NCI-H2227 treated with DMSO at 0.1 percent for 48 hours (cell line): ENCODE results near the gene GSG1L.
"Not testable (repeated sequence)": the region's sequence is repeated elsewhere in the genome, so short reads cannot be mapped to it uniquely, and the experiment has no call there.

Experiments
- DNase-seq: peaks from one replicate; lab custom pipeline; 2025; lab: John Stamatoyannopoulos, UW

Gene GSG1L

DNA sequence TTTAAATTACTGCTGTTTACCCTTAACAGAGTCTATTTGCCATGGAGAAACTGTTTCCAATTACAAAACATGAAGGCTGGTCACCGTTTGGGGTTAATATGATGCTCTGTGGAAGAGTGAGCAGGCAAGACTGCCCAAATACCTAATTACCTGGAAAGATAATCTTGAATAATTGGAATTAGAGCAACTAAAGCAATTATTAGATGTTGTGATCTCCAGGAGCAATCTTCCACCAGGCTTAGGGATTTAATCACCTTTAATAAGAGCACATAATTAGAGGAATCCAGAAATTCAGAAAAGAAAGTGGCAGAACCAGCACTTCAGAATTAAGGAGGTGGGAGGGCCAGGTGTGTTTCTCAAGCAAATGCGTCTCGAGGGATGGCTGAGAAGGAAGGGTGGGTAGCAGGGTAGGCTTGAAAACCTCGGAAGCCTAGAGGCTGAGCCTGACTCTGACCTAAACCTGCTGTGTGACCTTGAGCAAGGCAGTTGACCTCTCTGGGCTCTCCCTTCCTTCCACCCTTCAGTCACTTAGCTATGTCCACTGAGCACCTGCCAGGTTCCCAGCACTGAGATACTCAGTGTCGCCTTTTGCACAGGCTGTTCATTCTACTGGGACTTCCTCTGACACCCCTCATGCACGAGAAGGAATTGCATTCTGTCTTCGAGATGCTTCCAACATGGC, 113.2 kb downstream of the GSG1L start:
- DNase-seq, result no peak

DNA sequence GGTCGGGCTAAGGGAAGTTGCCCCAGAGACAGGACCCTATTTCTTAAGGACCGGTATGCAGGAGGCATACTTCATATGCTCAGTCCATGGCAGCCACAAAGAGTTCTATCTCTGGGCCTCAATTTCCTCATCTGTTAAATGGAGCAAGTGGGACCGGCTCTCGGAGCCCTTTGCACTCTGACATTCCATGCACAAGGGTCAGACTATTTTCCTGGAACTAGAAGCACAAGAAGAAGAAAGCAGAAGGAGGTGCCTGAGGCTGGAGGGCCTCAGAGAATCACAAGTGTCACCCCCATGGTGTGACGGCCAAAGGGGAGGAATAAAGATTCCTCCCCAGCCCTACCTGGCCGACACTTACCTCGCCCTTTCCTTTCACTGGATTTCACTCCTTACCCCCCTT, 115.8 kb downstream of the GSG1L start:
- DNase-seq, result no peak

DNA sequence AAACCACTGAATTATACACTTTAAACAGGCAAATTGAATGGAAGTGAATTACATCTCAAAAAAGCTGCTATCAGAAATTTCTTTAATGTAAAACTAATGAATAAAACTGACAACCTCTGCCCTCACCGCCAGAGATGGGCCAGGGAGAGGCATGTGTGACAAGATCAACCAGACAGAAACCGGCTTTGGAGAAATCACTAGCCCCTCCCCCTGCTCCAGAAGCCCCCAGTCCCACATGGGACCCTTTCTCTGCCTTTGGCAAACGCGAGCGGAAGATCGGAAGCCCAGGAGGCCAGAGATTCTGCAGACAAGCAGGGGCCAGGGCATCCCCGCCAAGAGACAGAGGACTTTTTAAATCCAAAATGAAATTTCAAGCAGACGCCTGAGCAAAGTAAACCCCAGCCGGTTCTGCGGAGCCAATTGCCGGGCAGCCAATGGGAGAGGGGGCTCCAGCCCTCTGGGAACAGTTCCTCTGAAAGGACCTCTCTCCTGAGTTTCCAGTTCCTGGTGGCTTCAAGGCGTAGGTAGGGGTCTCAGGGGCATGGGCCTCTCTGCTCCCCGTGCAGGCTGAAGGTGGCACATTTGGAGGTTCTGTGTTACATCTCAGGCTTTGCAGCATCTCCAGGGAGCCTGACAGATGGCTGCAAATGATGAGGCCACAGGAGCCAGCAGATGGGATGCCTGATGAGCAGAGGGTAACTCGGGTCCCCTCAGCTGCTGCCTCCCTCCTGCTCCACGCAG, 118.1 kb downstream of the GSG1L start:
- DNase-seq, result no peak

DNA sequence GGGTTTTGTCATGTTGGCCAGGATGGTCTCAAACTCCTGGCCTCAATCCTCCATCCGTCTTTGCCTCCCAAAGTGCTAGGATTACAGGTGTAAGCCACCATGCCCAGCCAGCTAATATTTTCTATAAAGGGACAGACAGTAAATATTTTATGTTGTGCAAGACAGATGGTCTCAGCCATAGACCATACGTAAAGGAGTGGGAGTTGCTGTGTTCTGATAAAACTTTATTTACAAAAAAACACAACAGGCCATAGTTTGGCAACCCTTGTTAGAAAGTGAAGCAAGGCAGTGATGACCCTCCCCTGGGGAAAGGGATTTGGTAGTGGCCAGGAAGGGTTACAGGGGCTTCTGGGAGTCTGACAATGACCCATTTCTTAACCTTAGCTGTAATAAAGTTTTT, 119.7 kb downstream of the GSG1L start:
- no peak for DNase-seq

DNA sequence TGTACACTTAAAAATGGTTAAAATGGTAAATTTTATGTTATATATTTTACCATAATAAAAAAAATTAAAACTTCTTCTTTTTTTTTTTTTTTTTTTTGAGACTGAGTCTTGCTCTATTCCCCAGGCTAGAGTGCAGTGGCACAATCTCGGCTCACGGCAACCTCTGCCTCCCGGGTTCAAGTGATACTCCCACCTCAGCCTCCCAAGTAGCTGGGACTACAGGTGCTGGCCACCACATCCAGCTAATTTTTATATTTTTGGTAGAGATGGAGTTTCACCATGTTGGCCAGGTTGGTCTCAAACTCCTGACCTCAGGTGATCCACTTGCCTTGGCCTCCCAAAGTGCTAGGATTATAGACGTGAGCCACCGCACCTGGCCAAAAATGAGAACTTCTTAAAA, 121.4 kb downstream of the GSG1L start:
- not testable (repeated sequence) for DNase-seq

DNA sequence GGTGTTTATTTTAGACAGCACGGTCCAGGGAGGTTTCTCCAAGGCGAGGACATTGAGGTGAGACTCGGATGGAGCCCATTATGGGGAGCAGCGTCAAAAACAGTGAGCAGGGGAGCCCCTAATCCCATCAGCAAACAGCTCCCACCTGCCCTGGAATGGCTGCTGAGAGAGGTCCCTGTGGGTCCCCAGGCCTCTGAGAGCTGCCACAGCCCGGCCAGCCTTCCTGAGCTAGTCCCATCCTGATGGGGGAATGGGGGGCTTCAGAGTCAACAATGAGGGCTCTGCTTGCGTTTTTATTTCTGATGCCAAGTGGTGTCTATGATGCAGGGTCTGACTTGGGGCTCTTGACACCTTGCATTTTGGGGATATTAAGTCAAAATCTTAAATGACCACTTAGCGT, 128.4 kb downstream of the GSG1L start:
- DNase-seq, result no peak

DNA sequence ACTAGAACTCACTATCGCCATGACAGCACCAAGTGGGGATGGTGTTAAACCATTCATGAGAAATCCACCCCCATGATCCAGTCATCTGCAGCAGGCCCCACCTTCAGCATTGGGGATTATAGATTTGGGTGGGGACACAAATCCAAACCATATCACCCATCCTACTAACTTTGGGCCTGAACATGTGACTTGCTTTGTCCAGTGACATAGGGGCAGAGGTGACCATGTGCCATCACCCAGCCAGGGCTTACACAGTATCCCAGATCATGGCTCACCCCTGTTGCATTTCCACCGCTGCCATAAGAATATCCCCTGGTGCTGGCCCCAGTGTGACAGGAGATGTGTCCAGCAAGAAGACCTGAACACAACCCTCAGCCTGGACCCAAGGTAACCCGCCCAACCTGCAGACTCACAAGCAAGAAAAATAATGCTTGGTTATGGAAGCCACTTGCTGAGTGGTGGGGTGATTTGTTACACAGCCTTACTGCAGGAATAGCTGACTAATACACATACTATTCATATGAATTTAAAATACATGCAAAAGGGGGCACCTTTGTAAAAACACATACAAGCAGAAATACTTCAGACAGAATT, 130.9 kb downstream of the GSG1L start:
- DNase-seq, result no peak

DNA sequence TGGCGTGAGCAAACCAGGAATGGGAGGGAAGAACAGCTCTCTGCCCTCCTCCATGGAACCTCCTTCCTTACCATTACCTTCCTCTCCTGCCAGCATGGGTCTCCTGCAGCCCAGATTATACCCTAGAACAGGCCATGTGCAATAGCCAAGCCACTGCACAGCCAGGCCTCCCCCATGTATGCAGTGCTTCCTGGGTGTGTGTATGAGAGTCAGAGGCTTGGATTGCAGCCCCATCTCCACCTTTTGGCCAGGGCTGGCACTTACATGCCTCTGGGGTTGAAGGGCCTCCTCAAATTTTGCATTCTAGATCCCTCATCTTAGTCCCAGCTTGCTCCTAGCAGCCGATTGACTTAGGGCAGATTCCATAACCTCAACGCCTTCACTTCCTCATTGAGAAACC, 133.7 kb downstream of the GSG1L start:
- no peak for DNase-seq

DNA sequence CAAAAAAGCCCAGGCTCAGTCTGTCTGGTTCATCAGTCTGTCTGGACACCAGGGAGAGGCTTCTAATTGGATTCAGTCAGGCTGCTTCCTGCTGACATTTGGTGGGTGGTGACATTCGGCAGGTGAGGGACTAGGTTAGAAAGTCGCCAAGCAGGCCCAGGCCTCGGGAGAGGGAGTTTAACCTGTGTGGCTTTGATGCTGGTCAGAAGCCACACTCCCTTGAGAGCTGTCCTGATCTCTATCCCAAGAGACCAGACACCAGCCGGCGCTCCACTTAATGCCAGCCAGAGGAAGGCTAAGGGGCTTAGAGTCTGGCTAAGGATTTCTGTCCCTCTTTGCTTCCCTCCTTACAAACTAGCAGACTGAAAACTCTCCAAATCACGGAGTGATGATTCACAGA, 135.0 kb downstream of the GSG1L start:
- DNase-seq, result no peak

DNA sequence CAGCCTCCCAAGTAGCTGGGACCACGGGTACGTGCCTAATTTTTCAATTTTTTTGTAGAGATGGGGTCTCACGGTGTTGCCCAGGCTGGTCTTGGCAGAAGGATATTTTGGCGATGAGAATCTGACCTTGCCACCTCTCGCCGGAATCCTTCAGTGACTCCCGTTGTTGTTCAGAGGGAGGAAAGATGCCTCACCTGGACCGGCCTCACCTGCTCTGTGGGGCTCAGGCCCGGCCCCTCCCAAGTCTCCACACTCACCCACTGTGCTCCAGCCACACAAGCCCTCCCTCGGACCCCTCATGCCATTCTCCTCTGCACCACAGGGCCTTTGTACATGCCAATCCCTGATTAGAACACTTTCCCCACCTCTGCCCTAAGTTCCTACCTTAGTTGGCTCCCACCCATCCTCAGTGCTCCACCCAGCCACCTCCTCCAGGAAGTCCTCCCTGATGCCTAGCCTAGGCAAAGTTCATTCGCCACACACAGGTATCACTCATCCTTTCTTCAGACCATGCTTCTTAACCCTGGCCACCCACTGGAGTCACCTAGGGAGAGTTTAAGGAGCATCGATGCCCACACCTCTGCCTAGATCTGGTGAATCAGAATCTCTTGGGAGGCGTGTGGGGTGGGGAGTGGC, 136.1 kb downstream of the GSG1L start:
- no peak for DNase-seq

DNA sequence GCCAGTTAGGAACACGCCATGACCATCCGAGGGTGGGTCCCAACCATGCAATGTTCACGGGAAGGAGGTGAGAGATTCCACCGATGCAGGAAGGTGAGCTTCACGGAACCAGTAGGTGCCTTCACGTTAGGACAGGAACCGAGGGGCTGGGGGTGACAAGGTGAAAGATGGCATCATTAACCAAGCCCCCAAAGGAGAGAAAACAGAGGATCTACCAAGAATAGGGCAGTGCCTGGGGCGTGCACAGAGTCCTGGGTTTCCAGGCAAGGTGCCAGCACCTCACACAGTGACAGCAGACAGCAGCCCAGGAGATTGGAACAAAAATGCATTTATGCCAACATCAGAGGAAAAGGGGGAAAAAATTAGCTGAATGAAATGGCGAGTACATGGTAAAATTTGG, 137.9 kb downstream of the GSG1L start:
- no peak for DNase-seq

DNA sequence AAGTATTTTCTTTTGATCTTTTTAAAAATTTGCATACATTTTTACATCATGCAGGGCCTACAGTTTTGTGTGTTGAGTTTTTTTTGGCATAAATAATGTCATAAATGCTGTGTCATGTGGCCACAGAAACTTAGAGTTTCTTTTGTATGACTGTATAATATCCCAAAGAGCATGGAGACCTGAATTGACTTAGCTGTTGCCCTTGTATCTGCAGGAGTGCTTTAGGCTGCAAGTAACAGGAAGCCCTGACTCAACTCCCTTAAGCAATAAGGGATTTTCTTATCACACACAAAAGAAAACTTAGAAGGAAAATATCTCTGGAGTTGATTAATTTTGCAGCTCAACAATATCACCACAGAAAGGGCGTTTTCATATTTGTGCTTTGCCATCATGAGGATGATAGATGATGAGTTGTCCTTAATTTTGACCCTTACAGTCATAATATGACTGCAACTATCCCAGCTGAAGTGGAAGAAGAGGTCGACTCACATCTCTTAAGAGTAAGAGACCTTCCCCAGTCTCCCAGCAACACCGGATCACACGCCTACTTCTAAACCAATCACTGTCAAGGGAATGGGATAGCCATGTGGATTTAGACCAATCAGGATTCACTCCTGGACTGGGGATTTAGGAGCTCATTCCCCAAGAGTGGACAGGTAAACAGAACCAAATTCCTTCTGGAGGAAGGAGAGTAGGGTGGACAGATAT, 138.9 kb downstream of the GSG1L start:
- DNase-seq, result no peak

DNA sequence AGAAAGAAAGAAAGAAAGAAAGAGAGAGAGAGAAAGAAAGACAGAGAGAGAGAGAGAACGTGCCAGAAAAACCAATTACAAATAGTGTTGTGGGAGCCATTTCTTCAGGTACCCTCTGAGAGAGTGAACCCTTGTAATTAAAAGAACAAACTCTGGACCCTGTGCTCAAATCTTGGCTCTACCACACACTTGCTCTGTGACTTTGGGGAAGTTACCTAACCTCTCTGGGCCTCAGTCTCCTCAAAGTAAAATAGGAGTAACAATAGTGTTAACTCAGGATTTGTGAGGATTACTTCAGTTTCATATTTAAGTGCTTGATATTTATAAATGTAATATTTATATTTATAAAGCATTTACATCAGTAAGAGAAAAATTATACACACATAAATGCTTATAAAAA, 139.8 kb downstream of the GSG1L start:
- no peak for DNase-seq

DNA sequence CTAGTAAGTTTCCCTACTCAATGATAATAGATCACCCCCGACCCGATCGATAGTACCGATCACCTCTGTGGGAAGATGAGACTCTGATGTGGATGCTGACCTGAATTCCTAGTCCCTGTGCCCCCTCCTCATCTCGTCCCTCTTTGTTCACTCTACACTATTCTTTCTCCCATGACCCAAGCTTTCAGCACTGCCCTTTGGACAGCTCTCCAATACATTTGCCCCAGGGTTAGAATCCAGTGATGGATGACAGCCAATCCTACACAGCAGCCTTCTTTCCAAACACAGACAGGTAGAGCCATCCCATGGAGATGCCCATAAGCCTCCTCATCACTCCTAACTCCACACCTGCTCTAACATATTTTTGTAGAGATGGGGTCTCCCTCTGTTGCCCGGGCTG, 141.1 kb downstream of the GSG1L start:
- DNase-seq, result no peak

DNA sequence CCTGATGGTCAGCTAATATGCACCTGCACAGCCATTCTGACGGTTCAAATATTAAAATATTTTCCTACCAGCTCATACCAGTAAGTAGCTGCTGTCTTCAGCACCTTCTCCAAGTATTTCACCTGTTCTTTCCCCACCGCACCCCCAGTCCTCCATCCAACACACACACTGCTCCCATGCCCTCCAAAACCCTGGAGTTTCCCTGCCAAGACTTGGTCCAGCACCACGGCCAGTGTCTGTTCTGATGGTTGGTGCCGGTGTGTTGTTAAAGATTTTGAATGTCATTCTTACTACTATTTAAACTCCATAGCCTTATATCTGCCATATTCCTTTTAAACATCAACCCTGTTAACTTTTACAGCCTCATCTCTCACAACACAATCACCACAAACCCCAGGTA, 142.4 kb downstream of the GSG1L start:
- DNase-seq, result no peak

DNA sequence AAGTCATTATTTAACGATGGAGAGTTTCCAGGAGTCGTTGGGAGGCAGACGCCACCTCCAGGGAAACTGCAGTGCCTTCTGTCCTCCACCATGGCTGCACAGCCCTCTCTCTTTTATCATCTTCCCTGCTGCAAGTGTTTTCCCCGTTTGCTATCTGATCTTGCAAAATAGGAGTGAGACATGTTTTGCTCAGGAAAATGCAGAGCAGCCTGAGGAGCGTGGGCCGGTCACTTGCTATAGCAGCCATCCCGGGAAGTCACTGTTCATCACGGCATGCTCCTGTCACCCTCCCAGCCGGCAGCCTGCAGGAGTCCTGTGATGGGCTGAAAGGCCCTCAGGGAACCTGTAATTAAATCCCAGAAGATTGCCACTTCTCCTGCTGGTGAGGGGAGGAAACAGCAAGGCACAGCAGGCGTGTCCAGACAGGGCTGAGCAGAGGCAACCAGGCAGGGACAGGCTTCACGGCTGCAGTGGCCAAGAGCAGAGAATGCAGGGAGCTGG, 143.1 kb downstream of the GSG1L start:
- DNase-seq, result peak; percentile 87

DNA sequence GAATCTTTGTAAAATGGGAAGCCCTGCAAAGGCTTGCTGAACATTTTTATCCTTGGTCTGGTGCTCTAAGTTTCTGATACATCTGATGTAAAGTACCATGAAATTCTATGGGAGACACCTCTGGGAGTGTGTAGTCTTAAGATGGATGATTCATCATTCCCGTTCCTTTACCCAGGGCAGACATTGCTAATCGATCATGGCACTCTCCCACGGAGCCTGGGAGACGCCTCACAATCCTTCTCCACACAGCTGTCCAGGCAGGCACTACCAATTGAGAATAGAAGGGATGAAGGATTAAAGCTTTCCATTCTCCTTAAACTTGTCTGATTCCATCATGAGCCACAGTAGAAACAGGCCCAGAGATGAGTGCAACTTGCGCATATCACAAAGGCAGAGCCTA, 144.8 kb downstream of the GSG1L start:
- DNase-seq, result no peak

DNA sequence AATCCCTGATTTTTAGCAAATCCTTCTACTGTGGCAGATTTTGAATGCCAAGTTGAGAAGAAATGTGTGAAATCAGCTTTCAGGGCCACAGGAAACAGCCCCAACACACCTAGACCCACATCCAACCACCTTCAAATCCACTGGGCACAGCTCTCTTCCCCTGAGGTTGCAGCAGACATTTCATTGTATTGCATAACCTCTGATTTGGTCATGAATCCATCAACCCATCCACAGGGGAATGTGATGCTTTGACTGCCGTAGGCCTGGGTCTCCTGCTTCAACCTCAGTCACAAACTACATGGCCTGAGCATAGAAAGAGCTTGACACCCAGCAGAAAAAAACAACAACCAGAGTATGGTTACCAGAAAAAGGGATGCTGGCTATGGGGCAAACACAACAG, 145.6 kb downstream of the GSG1L start:
- no peak for DNase-seq

DNA sequence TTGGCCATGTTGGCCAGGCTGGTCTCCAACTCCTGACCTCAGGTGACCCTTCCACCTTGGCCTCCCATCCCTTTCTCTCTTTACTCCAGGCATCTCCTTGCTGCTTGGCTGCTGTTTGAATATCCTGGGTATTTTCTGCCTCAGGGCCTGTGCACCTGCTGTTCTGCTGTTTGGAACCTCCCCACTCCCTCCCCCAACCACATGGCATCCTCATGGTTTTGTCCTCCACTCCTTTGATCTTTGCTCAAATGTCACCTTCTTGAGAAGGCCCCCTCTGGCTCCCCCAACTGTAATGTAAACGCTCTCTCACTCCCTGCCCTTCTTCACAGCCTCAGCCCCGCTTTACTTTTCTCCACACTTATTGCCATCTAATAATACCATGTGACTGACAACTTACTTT, 152.0 kb downstream of the GSG1L start:
- no peak for DNase-seq

DNA sequence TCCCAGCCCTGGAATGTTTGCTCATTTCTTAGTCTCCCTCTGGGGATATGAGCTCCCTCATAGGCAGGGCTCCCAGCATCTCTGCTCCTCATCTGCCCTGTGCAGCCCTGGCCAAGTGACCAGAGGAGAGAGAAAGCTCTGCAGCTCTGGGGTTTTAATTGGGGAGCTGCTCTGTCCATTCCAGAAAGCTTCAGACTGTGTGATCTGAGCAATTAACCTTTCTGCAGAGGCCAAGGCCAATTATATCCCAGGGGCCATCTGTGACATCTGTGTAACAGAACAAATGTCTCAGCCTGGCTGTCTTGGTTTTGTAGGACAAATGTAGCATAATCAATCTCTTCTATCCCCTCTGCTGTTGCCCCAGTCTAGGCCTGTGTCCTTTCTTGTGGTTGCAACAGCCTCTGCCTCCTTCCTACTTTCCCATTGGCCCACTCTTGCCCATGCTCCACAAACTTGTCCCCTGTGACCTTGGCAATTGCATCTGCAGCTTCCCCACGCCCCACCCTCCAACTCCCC, 156.0 kb downstream of the GSG1L start:
- DNase-seq, result no peak

DNA sequence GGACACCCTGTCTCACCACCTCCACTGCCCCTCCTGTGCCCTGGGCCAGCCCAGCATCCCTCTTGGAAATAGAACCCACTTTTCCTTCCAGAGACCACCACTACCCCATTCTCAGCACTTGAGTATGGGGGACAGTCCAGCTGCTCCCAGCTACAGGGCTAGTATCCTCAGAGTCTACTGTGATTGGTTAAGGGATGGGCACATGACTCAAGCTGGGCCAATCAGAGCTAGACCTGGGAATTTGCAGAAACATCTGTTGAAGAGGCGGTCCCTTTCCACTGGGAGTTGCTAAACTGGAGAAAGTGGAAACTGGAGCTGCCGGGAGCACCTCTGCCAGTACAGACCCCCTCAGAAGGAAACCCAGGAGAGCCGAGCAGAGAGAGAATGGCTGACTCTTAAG, 156.6 kb downstream of the GSG1L start:
- no peak for DNase-seq

DNA sequence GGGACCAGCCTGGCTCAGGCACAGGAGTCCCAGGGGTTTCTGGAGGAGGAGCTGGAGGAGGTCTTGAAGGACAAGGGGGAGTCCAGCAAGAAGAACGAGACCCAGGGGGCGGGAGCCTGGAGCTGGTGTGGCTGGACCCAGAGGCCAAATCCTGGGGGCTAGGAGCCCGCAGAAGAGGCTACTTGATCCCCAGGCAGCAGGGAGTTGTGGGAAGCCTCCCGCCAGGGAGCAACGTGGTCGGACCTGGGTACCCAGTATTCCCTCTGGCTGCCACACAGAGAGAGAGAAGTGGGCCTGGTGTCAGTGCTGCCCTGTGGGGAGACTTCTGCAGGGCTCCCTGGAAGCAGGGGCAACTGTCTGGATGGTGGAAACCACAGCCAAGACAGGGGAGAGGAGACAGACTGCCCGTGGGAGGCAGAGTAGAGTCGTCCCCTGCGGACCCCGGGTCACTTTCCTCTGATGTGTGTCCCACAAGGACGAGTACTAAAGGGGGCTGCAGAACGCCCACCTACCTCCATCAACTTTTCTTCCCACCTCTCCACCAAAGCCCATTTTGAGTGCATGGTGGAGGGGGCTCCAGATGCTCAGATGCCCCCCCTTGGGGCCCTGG, 160.4 kb downstream of the GSG1L start:
- no peak for DNase-seq
